Measurements from ENCODE around the gene FAM193A.
"Not testable (repeated sequence)": the region's sequence is repeated elsewhere in the genome, so short reads cannot be mapped to it uniquely, and the experiment has no call there.

Gene FAM193A

GRCh38 chr4:2754848-2755819, 218.7 kb downstream of the FAM193A start:
- H3K4me3 ChIP-seq (ENCODE audit: low read depth, low read length): peak overlapping the region; percentile 84
- DNase-seq (ENCODE audit: low read depth): no peak

- H3K4me3 ChIP-seq (ENCODE audit: low read depth, low read length): peak within 1 kb of the TSS; percentile 84
- peak; percentile 31 for DNase-seq (ENCODE audit: low read depth)
Observed at GRCh38 chr4:2755821-2756690, 219.6 kb downstream of the FAM193A start, which contains the start of gene TNIP2. TNIP2 (minus strand) TSS chr4:2756336; CDS start chr4:2756289, 47 bp downstream.

GRCh38 chr4:2756691-2757350, 220.4 kb downstream of the FAM193A start:
- no peak for DNase-seq (ENCODE audit: low read depth)
- H3K4me3 ChIP-seq (ENCODE audit: low read depth, low read length): peak overlapping the region; percentile 42

- H3K4me3 ChIP-seq (ENCODE audit: low read depth, low read length): no peak overlapping the region
- no peak for DNase-seq (ENCODE audit: low read depth)
Observed at GRCh38 chr4:2757426-2757825, 221.0 kb downstream of the FAM193A start.

GRCh38 chr4:2761035-2761923, 224.8 kb downstream of the FAM193A start:
- no peak overlapping the region for H3K4me3 ChIP-seq (ENCODE audit: low read depth, low read length)
- no peak for DNase-seq (ENCODE audit: low read depth)

- no peak overlapping the region for H3K4me3 ChIP-seq (ENCODE audit: low read depth, low read length)
Observed at GRCh38 chr4:2762048-2762447, 225.6 kb downstream of the FAM193A start.

GRCh38 chr4:2762486-2763370, 226.3 kb downstream of the FAM193A start:
- not testable (repeated sequence) for DNase-seq (ENCODE audit: low read depth); H3K4me3 ChIP-seq (ENCODE audit: low read depth, low read length)

More at GRCh38 chr4:2762048-2762447, 225.6 kb downstream of the FAM193A start:
- no peak for DNase-seq (ENCODE audit: low read depth)

GRCh38 chr4:2763511-2763967, 227.1 kb downstream of the FAM193A start:
- DNase-seq (ENCODE audit: low read depth): no peak
- peak overlapping the region; percentile 46 for H3K4me3 ChIP-seq (ENCODE audit: low read depth, low read length)

- H3K4me3 ChIP-seq (ENCODE audit: low read depth, low read length): no peak overlapping the region
- DNase-seq (ENCODE audit: low read depth): no peak
Observed at GRCh38 chr4:2765832-2766526, 229.5 kb downstream of the FAM193A start.

GRCh38 chr4:2767046-2767704, 230.7 kb downstream of the FAM193A start:
- H3K4me3 ChIP-seq (ENCODE audit: low read depth, low read length): no peak overlapping the region
- no peak for DNase-seq (ENCODE audit: low read depth)

- no peak overlapping the region for H3K4me3 ChIP-seq (ENCODE audit: low read depth, low read length)
- no peak for DNase-seq (ENCODE audit: low read depth)
Observed at GRCh38 chr4:2767705-2768074, 231.2 kb downstream of the FAM193A start.

GRCh38 chr4:2768124-2768523, 231.7 kb downstream of the FAM193A start:
- no peak overlapping the region for H3K4me3 ChIP-seq (ENCODE audit: low read depth, low read length)
- DNase-seq (ENCODE audit: low read depth): no peak

- DNase-seq (ENCODE audit: low read depth): no peak
Observed at GRCh38 chr4:2768921-2769336, 232.5 kb downstream of the FAM193A start.

GRCh38 chr4:2771264-2771663, 234.8 kb downstream of the FAM193A start:
- no peak for DNase-seq (ENCODE audit: low read depth)
- H3K4me3 ChIP-seq (ENCODE audit: low read depth, low read length): no peak overlapping the region

More at GRCh38 chr4:2768921-2769336, 232.5 kb downstream of the FAM193A start:
- H3K4me3 ChIP-seq (ENCODE audit: low read depth, low read length): no peak overlapping the region

- H3K4me3 ChIP-seq (ENCODE audit: low read depth, low read length); DNase-seq (ENCODE audit: low read depth): not testable (repeated sequence)
Observed at GRCh38 chr4:2780643-2781042, 244.2 kb downstream of the FAM193A start.

- DNase-seq (ENCODE audit: low read depth): no peak
Observed at GRCh38 chr4:2781911-2782310, 245.5 kb downstream of the FAM193A start.

More at GRCh38 chr4:2781911-2782310, 245.5 kb downstream of the FAM193A start:
- no peak overlapping the region for H3K4me3 ChIP-seq (ENCODE audit: low read depth, low read length)
